ENCODE results near the gene IRX6. TPM values are rescaled to one million over a fixed set of nuclear protein-coding genes. Genes with fewer than 3 reads are reported as not detected.

Gene IRX6
- total RNA-seq = 1.2 and 1.4 TPM in 2 replicates

DNA sequence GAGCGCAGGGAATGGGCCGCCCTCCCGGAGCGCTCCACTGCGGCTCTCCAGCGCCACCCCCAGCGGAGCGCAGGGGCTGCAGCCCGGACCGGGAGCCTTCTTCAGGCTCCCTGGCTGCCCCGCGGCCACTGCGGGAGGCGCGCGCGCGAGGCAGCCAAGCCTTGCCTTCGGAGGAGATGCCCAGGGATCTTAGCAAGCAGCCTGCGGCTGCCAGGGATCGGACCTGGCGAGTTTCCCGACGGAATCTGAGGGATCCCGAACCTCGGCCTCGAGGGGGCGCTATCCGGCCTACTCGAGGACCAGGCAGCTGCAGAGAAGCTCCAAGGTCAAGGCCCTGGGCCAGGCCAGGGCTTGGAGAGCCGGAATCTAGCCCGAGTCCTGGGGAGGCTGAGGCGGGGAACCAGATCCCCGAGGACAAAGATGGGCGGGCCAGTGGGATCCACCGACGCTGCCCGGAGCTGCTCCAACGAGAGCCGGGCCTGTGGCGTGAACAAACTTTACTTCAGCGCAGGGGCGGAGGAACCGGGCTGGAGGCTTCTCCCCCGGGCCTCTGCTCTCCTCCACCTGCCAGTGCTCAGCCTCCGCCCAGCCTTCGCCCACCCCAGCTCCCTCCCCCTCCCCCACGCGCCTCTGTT lies at the start of gene IRX6:
Gene IRX6 (plus strand): TSS at position 567 of the 635 bp plus-strand sequence. CDS start 889 bp downstream, outside the sequence.
- Histone ChIP-seq H3K4me1 (ENCODE audit: insufficient read depth, low read length) (no peaks in the 10 kb centered on the region), H3K9me3 (ENCODE audit: low read depth, low read length) (no peaks in the 10 kb centered on the region), H3K27me3 (ENCODE audit: insufficient read depth, low read length) (peaks cover 7% of the 10 kb centered on the region), H3K27ac (ENCODE audit: low read depth, low read length) (no peak within 1 kb of the TSS), H3K4me3 (ENCODE audit: insufficient read depth, low read length) (peak within 1 kb of the TSS; percentile 28), H3K4me2 (ENCODE audit: insufficient read depth, low read length) (peak within 1 kb of the TSS; percentile 28), H3K36me3 (ENCODE audit: insufficient read depth, low read length) (no peaks in the 10 kb centered on the region), H2AFZ (ENCODE audit: low read length) (no peak within 1 kb of the TSS), H4K20me1 (ENCODE audit: insufficient read depth, low read length) (no peaks in the 10 kb centered on the region), H3K79me2 (ENCODE audit: insufficient read depth, low read length) (no peaks in the 10 kb centered on the region)
- peak; percentile 87 for DNase-seq (ENCODE audit: insufficient read length, low spot score, missing footprints)
- TF ChIP-seq, protein P1, sequence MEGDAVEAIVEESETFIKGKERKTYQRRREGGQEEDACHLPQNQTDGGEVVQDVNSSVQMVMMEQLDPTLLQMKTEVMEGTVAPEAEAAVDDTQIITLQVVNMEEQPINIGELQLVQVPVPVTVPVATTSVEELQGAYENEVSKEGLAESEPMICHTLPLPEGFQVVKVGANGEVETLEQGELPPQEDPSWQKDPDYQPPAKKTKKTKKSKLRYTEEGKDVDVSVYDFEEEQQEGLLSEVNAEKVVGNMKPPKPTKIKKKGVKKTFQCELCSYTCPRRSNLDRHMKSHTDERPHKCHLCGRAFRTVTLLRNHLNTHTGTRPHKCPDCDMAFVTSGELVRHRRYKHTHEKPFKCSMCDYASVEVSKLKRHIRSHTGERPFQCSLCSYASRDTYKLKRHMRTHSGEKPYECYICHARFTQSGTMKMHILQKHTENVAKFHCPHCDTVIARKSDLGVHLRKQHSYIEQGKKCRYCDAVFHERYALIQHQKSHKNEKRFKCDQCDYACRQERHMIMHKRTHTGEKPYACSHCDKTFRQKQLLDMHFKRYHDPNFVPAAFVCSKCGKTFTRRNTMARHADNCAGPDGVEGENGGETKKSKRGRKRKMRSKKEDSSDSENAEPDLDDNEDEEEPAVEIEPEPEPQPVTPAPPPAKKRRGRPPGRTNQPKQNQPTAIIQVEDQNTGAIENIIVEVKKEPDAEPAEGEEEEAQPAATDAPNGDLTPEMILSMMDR (IDR thresholded peaks at IDR 0.05; ENCODE audit: extremely low read depth, low read depth, low read length) = peak; percentile 40

GRCh38 chr16:55274391-55274790 lies 49.6 kb upstream of the IRX6 start:
- H2AFZ ChIP-seq (ENCODE audit: low read length) = no peak overlapping the region
- H3K79me2 ChIP-seq (ENCODE audit: insufficient read depth, low read length) = no peaks in the 10 kb centered on the region
- no peaks in the 10 kb centered on the region for H3K4me1 ChIP-seq (ENCODE audit: insufficient read depth, low read length)
- TF ChIP-seq, protein P1 (IDR thresholded peaks at IDR 0.05; ENCODE audit: extremely low read depth, low read depth, low read length) = no peak
- peaks cover 9% of the 10 kb centered on the region for H3K27me3 ChIP-seq (ENCODE audit: insufficient read depth, low read length)
- no peaks in the 10 kb centered on the region for H3K36me3 ChIP-seq (ENCODE audit: insufficient read depth, low read length)
- DNase-seq (ENCODE audit: insufficient read length, low spot score, missing footprints) = no peak
- no peak overlapping the region for H3K27ac ChIP-seq (ENCODE audit: low read depth, low read length)
- H3K9me3 ChIP-seq (ENCODE audit: low read depth, low read length) = no peaks in the 10 kb centered on the region
- H3K4me2 ChIP-seq (ENCODE audit: insufficient read depth, low read length) = no peak overlapping the region
- H3K4me3 ChIP-seq (ENCODE audit: insufficient read depth, low read length) = no peak overlapping the region
- H4K20me1 ChIP-seq (ENCODE audit: insufficient read depth, low read length) = no peaks in the 10 kb centered on the region

- TF ChIP-seq, protein P1 (IDR thresholded peaks at IDR 0.05; ENCODE audit: extremely low read depth, low read depth, low read length) = no peak
Observed at GRCh38 chr16:55275167-55275566, 48.8 kb upstream of the IRX6 start.

GRCh38 chr16:55275869-55276268 lies 48.1 kb upstream of the IRX6 start:
- DNase-seq (ENCODE audit: insufficient read length, low spot score, missing footprints) = no peak
- Histone ChIP-seq H3K27me3 (ENCODE audit: insufficient read depth, low read length) (peaks cover 9% of the 10 kb centered on the region), H2AFZ (ENCODE audit: low read length) (no peak overlapping the region), H3K9me3 (ENCODE audit: low read depth, low read length) (no peaks in the 10 kb centered on the region), H3K27ac (ENCODE audit: low read depth, low read length) (no peak overlapping the region), H3K4me3 (ENCODE audit: insufficient read depth, low read length) (no peak overlapping the region), H3K36me3 (ENCODE audit: insufficient read depth, low read length) (no peaks in the 10 kb centered on the region), H3K79me2 (ENCODE audit: insufficient read depth, low read length) (no peaks in the 10 kb centered on the region), H3K4me2 (ENCODE audit: insufficient read depth, low read length) (no peak overlapping the region), H3K4me1 (ENCODE audit: insufficient read depth, low read length) (no peaks in the 10 kb centered on the region), H4K20me1 (ENCODE audit: insufficient read depth, low read length) (no peaks in the 10 kb centered on the region)
- TF ChIP-seq, protein P1 (IDR thresholded peaks at IDR 0.05; ENCODE audit: extremely low read depth, low read depth, low read length) = no peak

More at GRCh38 chr16:55275167-55275566, 48.8 kb upstream of the IRX6 start:
- Histone ChIP-seq H3K79me2 (ENCODE audit: insufficient read depth, low read length) (no peaks in the 10 kb centered on the region), H3K27me3 (ENCODE audit: insufficient read depth, low read length) (peaks cover 9% of the 10 kb centered on the region), H3K4me3 (ENCODE audit: insufficient read depth, low read length) (no peak overlapping the region), H3K9me3 (ENCODE audit: low read depth, low read length) (no peaks in the 10 kb centered on the region), H3K4me1 (ENCODE audit: insufficient read depth, low read length) (no peaks in the 10 kb centered on the region), H3K27ac (ENCODE audit: low read depth, low read length) (no peak overlapping the region), H3K4me2 (ENCODE audit: insufficient read depth, low read length) (no peak overlapping the region), H2AFZ (ENCODE audit: low read length) (no peak overlapping the region), H4K20me1 (ENCODE audit: insufficient read depth, low read length) (no peaks in the 10 kb centered on the region), H3K36me3 (ENCODE audit: insufficient read depth, low read length) (no peaks in the 10 kb centered on the region)
- no peak for DNase-seq (ENCODE audit: insufficient read length, low spot score, missing footprints)
